ENCODE measurements around the gene NPHS1. TPM values are rescaled to one million over a fixed set of nuclear protein-coding genes. Genes with fewer than 3 reads are reported as not detected.
A peak's percentile ranks its signal among the peaks of the same experiment; 100 is the strongest.

The NPHS1 gene
- total and polyA plus RNA-seq, 9 of the 15 experiments (the other 6 are each of a cell fraction or from before 2014, with no cell fraction given), result 0.01 to 0.28 (median 0.14) TPM; not detected in 5

DNA sequence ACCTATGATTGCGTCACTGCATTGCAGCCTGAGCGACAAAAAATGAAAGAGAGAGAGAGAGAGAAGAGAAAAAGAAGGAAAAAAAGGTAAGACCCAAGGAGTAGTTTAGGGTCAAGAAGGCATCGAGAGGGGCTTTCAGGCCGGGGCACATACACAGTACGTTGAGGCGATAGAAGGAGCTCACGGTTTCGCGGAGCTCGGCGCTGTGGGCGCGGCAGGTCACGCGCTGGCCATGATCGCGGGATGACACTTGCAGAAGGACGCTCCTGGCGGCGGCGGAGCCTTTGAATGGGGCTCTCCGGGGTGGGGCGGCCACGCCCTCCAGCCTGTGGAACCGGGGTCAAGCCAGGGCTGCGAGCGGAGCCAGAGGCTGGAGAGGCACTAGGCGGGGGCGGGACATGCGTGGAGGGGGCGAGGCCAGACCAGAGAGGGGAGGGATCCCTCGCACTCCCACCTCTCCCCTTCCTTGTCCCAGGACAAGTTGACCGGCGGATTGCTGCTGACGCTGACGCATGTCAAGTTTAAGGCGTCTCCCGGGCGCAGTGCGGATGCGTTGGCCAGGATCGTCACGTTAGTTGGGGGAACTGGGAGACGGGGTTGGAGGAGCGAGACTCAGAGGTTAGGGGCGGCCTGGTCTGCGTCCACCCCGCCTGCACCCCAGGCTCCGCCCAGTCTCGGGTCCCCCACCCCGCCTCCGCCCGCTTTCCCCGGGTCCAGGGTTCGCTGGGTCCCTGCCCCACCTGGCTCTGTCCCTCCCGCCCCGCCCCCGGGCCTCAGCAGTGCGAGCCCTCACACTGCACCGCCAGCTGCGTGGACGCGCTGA, 6.9 kb downstream of the NPHS1 start (continued):
- TF ChIP-seq MTF1 (CRISPR knock-in tag; IDR thresholded peaks at IDR 0.05; ENCODE audit: borderline replicate concordance), result no peak
- TF ChIP-seq ZNF444 (CRISPR knock-in tag; IDR thresholded peaks at IDR 0.05), result no peak
- TF ChIP-seq ZNF644 (tag; IDR thresholded peaks at IDR 0.05; ENCODE audit: low read depth), result no peak
- no peak for TF ChIP-seq SP2 (IDR thresholded peaks at IDR 0.05; ENCODE audit: extremely low read depth, low read depth, low read length, poor library complexity, severe bottlenecking)
- no peak for TF ChIP-seq IRF2 (CRISPR knock-in tag; IDR thresholded peaks at IDR 0.05)
- no peak for TF ChIP-seq DMBX1 (CRISPR knock-in tag; IDR thresholded peaks at IDR 0.05; ENCODE audit: borderline replicate concordance)
- no peak for TF ChIP-seq GATAD2A (IDR thresholded peaks at IDR 0.05)
- no peak for TF ChIP-seq DNMT1 (IDR thresholded peaks at IDR 0.05)
- peak; percentile 54 for TF ChIP-seq HMGN3 (IDR thresholded peaks at IDR 0.05; ENCODE audit: borderline replicate concordance, extremely low read depth, insufficient read length, low read depth, low read length)
- peak; percentile 91 for TF ChIP-seq CEBPG (CRISPR knock-in tag; IDR thresholded peaks at IDR 0.05)
- peak; percentile 95 to 97; a peak in 3 of 4 replicates for TF ChIP-seq CEBPG (tag; conservative IDR thresholded peaks at IDR 0.05 in 1 of 2, IDR thresholded peaks at IDR 0.05 in 1 of 2)
- TF ChIP-seq, protein P1, sequence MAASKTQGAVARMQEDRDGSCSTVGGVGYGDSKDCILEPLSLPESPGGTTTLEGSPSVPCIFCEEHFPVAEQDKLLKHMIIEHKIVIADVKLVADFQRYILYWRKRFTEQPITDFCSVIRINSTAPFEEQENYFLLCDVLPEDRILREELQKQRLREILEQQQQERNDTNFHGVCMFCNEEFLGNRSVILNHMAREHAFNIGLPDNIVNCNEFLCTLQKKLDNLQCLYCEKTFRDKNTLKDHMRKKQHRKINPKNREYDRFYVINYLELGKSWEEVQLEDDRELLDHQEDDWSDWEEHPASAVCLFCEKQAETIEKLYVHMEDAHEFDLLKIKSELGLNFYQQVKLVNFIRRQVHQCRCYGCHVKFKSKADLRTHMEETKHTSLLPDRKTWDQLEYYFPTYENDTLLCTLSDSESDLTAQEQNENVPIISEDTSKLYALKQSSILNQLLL (CRISPR knock-in tag; IDR thresholded peaks at IDR 0.05; ENCODE audit: borderline replicate concordance), result no peak
- peak; percentile 61 for TF ChIP-seq RBFOX2 (IDR thresholded peaks at IDR 0.05; ENCODE audit: low read depth, low read length)
- TF ChIP-seq, protein P2, sequence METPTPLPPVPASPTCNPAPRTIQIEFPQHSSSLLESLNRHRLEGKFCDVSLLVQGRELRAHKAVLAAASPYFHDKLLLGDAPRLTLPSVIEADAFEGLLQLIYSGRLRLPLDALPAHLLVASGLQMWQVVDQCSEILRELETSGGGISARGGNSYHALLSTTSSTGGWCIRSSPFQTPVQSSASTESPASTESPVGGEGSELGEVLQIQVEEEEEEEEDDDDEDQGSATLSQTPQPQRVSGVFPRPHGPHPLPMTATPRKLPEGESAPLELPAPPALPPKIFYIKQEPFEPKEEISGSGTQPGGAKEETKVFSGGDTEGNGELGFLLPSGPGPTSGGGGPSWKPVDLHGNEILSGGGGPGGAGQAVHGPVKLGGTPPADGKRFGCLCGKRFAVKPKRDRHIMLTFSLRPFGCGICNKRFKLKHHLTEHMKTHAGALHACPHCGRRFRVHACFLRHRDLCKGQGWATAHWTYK (CRISPR knock-in tag; IDR thresholded peaks at IDR 0.05), result no peak
- TF ChIP-seq POLR2AphosphoS5 (IDR thresholded peaks at IDR 0.05; ENCODE audit: control insufficient read depth, insufficient read depth, low read depth, low read length), result no peak
- no peak for TF ChIP-seq DIDO1 (tag; IDR thresholded peaks at IDR 0.05; ENCODE audit: low read depth)
- TF ChIP-seq, protein P3, sequence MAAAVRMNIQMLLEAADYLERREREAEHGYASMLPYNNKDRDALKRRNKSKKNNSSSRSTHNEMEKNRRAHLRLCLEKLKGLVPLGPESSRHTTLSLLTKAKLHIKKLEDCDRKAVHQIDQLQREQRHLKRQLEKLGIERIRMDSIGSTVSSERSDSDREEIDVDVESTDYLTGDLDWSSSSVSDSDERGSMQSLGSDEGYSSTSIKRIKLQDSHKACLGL (CRISPR knock-in tag; IDR thresholded peaks at IDR 0.05; ENCODE audit: borderline replicate concordance, poor library complexity, severe bottlenecking), result no peak
- TF ChIP-seq BCL6 (CRISPR knock-in tag; IDR thresholded peaks at IDR 0.05), result no peak
- peak; percentile 5 for TF ChIP-seq MEIS2 (IDR thresholded peaks at IDR 0.05; ENCODE audit: partially characterized antibody)
- TF ChIP-seq, protein P4, sequence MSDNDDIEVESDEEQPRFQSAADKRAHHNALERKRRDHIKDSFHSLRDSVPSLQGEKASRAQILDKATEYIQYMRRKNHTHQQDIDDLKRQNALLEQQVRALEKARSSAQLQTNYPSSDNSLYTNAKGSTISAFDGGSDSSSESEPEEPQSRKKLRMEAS (CRISPR knock-in tag; IDR thresholded peaks at IDR 0.05), result no peak
- no peak for TF ChIP-seq ZBTB7A (IDR thresholded peaks at IDR 0.05; ENCODE audit: borderline replicate concordance, control insufficient read depth, low read depth, low read length)
- no peak for TF ChIP-seq TAF15 (IDR thresholded peaks at IDR 0.05; ENCODE audit: low read depth, low read length)
- no peak for TF ChIP-seq ZNF76 (CRISPR knock-in tag; IDR thresholded peaks at IDR 0.05; ENCODE audit: borderline replicate concordance)

All from K562 (cell line).